GM19463 (cell line): ENCODE measurements around the gene NOTO.
A peak's percentile ranks its signal among the peaks of the same experiment; 100 is the strongest.
"Not testable (repeated sequence)": the region's sequence is repeated elsewhere in the genome, so short reads cannot be mapped to it uniquely, and the experiment has no call there.

Experiments used
- ATAC-seq: cut with Tn5 transposase; IDR thresholded peaks from one replicate; pipeline ENCODE4 v1.9.1; 2021; ENCODE audit warnings: mild to moderate bottlenecking, moderate library complexity; ENCODE audit not compliant: unreplicated experiment

NOTO gene, protein sequence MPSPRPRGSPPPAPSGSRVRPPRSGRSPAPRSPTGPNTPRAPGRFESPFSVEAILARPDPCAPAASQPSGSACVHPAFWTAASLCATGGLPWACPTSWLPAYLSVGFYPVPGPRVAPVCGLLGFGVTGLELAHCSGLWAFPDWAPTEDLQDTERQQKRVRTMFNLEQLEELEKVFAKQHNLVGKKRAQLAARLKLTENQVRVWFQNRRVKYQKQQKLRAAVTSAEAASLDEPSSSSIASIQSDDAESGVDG

DNA sequence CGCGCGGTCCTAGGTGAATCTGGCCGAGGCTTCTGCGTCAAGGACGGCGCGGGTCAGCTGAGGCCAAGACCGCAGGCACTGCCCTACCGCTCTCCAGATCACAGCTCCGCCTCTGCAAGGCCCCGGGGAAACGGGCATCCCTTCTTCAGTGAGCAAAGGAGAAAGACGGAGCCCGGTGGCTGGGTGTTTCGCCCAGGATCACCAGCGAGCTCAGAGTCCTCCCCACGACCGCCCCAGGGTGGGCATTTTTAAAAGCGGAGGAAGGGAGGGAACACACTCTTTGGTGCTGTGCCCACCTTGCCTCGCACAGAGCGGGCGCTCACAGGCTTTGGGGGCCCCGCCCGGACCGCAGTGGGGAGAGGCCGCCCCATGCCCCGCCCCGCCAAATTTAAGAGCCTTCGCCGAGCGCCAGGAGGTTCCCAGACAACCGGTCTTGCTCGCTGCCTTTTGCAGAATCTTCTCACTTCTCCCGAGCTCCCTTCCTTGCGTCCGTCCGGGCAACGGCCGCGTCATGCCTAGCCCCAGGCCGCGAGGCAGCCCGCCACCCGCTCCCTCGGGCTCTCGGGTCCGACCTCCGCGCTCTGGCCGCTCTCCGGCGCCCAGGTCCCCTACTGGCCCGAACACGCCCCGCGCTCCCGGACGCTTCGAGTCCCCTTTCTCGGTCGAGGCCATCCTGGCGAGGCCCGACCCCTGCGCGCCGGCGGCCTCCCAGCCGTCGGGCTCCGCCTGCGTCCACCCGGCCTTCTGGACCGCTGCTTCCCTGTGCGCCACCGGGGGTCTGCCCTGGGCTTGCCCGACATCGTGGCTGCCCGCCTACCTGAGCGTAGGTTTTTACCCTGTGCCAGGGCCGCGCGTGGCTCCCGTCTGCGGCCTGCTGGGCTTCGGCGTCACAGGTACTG, at the start of gene NOTO:
Gene NOTO, plus strand, starts transcription at position 419 of the 899 bp plus-strand sequence. Its CDS starts 93 bp downstream, at position 512.
- ATAC-seq: no peak

DNA sequence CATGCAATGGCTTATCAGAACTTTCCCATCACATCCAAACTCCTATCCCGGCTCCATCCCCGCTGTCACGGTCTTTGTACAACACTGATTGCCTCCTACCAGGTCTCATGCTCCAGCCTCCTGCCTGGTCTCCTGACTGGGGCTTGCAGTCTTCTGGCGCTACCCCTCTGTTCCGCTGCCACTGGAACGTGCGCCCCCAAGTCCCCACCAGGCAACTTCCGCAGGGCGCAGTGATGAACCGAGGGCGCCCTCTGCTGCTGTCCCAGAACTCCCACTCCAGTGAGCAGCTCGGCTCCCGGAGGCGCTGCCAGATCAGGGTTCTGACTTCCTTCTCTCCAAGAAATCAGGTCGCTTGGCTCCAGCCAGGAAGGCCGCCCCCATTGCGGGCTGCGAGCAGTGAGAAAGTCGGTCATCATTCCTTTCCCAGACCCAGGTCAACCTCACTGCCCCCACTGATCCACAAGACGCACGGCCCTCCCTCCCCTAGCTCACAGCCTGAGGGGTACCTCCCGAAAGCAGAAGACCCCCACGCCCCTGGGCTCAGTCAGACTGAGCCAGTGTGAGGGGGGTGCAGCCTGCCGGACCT, 45.7 kb upstream of the NOTO start:
- ATAC-seq: no peak

DNA sequence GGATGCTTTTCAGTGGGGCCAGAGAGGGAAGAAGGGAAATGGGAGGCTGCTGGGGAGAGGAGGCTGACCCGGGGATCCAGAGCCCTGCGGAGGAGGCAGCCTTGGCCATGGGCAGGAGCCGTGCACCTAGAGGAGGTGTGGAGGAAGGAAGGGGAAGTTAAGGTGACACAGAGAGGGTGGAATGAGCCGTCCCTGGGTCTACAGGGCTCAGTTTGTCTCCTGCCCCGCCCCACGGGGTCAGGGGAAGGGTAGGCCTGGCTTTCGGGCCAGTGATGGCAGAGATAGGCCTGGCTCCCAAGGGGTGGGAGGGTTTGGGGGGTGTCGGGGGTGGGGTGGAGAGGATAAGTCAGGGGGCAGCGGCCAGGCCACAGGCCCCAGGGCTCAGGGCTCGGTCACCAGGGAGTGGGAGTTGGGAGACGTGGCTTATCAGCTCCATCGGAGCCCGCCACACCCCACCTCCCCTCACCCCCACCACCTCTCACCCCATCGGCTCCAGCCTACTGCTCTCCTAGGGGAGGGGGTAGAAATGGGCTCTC, 39.5 kb upstream of the NOTO start:
- no peak for ATAC-seq

DNA sequence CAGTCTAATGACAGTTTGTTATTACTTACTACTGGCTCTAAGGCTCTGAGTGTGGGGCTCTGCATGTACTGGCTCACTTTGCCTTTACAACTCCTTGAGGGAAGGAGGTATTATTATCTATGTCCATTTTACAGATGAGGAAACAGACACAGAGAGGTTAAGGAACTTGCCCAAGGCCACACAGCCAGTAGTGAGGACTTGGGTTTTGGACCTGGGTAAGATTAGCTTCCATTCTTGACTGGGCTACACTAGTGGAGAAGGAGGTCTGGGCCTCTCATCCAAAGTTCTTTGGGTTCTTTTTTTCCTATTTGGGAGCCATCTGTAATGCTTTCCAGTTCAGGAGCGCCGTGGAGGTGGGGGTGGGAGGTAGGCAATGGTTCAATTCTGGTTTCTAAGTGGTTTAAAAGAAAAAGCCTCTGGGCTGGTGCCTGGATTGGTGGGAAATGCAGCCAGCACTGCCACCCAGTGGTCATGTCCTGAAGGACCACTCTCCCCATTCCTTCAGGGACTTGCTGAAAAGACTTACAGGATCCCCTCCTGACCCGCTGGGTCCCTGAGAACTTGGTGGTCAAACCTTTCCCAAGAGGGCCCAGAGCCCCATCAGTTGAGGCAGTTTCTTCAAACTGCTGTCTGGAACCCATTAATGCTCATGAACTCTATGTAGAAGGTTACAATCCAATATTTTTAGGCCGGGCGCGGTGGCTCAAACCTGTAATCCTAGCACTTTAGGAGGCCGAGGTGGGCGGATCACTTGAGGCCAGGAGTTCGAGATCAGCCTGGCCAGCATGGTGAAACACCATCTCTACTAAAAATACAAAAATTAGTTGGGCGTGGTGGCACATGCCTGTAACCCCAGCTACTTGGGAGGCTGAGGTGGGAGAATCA, 38.6 kb upstream of the NOTO start:
- peak; percentile 94 for ATAC-seq

DNA sequence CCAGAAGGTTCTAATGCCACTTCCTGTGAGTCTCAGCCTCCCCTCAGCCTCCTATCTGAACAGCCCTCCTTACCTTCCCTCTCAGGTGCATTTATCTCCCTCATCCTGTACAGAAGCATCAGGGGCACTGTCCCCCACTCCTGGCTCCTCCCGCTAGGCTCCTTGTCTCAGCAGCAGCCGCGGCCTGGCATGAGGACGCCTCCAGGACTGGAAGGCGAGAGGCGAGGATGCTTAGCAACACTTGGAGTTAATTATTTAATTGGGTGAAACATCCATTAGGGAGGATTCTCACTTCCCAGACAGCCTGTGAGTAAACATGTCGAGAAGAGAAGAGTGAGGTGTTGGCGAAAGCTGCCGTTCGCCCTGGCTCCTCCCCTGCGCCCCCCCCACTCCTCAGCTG, 36.4 kb upstream of the NOTO start:
- not testable (repeated sequence) for ATAC-seq

DNA sequence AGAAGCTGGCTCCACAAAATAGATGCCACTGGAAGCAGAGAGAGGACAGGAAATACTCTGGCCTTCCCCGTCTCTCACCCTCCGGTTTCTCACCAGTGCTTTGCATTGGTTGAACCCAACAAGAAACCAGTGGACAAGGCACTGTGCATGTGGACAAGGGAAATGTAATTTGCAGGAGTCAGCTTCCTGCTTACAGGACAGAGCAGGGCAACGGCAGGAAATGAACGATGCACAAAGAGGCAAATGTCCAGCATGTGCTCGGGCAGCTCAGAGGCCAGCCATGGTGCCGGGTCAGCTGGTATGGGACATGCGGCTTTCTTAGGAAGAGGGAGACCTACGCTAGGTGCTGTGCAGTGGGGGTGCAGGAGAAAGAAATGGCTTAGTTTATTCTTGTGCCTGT, 35.6 kb upstream of the NOTO start:
- ATAC-seq: not testable (repeated sequence)

DNA sequence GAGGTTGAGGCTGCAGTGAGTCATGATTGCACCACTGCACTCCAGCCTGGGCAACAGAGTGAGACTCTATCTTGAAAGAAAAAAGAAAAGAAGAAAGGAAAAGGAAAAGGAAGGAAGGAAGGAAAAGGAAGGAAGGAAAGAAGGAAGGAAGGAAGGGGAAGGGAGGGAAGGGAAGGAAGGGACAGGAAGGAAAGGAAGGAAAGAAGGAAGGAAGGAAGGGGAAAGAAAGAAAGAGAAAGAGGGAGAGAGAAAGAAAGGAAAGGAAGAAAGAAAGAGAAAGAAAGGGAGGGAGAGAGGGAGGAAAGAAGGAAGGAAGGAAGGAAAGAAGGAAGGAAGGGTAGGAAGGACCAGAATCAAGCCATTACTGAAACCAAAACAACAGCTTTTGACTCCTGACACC, 34.0 kb upstream of the NOTO start:
- not testable (repeated sequence) for ATAC-seq

DNA sequence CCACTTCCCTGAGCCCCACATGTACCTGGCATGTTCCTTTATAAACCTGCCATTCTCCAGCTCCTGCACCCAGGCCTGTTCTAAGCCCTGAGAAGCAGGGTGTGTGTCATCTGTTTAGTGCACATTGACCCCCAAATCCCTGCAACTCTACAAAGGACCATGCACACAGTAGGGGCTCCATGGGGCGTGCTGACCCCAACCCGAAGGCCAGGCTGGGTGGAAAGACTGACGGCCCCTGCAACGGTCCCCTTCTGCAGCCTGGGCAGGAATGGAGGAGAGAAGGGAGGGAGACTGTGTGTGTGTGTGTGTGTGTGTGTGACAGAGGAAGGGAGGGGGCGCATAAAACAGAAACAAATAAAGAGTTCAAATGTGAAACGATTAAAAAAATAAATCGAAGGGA, 32.0 kb upstream of the NOTO start:
- not testable (repeated sequence) for ATAC-seq

DNA sequence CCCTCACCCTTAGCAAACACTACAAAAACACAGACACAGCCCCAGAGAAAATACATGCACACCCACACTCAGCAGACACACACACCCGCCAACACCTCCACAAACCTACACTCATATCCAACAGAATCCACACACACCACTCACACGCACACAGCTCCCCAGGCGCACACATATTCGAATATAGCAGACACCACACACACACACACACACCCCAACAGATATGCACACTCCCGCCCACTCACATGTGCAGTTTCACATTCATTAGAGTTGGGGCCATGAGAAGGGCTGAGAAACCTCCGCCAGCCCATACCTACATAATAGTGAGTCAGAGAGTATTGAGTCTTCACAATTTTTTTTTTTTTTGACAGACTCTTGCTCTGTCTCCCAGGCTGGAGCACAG, 29.4 kb upstream of the NOTO start:
- ATAC-seq: no peak

DNA sequence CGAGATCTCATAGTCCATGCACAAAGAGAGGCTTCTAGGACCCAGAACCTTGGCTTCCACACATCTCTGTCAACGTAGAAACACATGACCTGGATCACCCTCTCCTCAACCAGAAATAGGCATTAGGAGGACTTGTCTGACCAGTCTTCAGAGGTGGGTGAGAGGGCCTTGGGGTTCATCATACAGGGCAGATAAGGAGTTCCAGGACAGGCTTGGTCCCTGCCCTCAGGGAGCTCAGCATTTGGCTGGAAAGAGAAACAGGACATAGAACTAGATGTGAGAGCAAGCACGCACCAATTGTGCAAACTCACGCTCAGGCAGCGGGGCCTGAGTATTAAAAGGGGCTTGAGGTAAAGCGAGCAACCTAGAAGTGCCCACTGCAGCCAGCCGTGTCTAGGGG, 28.6 kb upstream of the NOTO start:
- no peak for ATAC-seq

DNA sequence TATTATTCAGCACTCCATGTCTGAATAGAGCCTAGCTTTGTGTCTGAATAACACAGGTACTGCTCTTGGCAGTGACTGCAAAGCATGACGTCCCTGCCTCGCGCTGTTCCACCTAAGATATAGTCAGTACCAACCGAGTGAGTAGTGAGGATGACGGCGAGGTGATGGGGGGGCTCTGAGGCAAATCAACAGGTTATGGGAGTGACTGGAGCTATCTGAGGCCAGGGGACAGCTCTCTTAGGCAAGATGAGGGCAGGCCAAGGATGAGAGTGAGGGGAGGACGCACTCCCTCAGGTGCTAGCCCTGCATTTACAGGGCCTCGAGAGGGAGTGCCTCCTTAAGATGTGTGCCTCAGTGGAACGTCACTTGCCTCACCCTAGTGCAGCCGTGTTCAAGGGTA, 28.1 kb upstream of the NOTO start:
- no peak for ATAC-seq

DNA sequence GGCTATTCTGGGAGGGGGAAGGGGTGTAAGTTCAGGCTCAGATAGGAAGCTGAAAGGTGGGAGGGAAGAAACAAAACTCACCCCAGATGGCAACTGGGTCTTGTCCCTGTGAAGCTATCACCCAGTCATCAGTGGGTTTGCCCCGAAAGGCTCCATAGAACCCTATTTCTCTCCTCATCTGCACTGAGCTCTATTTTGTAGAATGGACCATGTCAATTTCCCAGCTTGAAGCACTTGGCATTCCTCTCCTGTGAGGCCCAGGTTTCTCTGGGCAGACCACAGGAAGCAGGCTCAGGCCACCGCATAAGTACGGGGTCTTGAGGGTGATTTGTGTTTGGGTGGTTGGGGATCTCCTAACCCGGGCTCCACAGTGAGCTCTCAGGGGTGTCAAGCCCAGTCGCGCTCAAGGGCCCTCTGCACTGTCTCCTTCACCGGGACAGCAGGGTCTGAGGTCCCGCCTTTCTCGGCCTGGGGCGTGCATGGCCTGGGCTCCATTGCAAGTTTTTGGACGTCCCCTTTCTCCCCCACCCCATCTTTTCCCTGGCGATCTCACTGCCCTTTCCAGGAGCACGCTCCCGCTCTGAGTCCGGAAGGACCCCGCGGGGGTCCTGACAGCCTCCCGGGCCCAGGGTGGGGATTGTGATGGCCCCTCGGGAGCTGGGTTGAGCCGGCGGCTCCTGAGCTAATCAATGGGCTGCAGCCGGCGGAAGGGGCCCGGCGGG, 27.3 kb upstream of the NOTO start:
- no peak for ATAC-seq

DNA sequence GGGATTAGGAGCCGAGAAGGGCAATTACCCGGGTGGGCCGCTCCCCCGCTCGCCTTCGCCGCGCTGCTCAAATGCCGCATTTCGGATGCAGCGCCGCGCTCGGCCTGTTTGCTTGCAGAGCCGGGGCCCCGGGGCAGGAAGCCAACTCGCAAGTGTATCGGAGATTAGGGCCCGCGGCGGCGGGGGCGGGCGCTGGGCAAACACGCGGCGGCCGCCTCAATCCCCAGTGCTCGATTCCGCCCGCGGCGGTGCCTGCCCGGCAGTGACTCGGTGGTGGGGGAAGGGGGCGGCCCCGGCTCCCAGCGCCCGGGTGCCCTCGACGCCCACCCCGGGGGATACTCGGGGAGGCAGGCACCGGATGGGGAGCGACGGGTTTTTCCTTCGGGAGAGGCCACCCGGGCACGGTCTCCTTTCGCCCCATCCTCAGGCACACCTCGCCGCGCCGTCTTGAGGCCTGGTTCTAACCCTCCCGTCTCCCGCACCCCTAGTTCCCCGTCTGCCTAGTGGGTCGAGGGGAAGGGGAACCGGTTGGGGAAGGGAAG, 26.6 kb upstream of the NOTO start:
- no peak for ATAC-seq

DNA sequence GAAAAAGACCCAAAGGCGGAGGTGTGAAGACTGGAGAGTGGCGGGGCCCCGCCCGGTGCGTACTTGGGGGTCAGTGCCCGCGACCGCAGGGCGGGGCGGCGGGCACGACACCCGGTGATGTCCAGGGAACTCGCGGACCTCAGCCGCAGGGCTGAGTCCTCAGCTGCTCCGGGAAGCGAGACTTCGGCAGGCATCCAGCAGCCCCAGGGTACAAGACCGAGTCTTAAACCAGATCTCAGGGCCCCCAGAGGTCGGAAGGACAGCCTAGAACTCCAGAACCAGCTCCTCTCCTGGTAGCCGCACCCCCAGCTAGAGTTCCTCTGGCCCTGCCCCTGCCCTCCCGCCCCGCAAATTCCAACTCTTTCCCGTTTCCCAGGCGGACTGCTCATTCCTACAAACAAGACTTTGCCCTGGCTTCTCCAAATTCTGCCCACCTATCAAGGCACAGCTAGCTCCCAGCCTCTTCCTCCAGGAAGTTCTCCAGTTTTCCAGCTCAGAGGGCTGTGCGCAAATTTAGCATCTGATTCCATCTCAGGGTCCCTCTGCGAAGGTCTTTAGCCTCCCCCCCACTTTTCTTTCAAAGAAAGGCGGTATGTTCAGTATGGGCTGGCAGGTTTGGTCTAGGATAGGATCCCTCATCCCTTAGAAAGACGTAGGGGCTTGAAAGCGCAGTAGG, 26.0 kb upstream of the NOTO start:
- no peak for ATAC-seq

DNA sequence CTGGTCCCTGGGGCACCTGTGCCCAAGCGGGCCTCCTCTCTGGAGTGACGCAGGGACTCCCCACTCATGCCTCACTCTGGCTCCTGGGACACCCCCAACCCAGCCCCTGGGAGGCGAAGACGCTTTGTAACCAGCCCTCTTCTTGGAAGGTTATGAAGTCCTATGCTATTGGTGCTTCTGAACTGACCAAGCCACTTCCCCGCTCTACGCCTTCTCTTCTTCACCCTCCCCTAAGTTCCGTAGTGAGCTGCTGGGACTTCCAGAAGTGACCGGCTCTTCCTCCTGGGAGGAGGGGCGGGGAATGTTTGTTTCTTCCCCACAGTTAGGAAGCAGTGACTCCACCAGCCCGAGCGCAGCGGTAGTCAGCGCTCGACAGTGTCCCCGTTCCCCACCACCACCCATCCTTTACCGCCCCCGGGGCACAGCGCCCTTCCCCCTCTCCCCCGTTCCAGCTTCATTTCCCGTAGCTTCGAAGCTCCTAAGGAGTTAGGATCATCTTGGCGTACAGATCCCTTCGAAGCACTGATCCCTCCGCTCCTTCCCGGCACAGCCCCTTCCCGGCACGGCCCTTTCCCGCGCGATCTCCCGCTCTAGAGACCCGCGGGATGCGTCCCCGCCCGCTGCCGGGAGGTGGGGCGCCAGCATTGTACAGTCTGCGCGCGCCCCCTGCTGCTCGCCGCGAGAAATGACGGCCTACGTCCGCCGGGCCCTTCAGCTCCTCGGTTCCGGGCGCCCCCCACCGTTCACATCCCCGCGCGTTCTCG, 25.3 kb upstream of the NOTO start:
- peak; percentile 80 for ATAC-seq

DNA sequence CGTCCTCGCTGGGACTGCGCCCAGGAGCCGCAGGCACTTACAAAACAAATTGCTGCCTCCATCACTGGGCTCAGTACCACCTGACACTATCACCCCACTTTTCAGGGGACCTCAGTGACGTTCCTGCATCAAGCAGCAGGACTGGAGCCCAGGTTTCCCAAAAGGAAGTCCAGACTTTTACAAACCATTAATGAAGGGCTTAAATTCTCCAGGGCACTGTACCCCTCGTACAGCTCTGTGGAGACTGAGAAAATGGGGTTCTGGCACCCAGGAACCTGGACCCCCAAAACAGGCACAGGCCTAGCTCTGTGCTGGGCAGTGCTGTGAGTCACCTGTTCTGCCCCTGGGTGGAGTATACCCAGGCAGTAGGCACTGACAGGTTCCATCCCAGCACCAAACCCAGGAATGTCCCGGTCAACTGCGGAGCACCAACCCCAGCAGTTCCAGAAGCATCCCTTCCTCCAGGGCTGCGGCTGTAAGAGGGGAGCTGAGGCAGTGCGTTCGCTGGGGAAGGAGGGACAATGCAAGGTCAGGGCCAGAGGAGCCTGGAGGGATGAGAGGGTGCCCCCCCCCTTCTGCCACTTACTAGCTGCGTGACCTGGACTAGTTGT, 24.6 kb upstream of the NOTO start:
- no peak for ATAC-seq

DNA sequence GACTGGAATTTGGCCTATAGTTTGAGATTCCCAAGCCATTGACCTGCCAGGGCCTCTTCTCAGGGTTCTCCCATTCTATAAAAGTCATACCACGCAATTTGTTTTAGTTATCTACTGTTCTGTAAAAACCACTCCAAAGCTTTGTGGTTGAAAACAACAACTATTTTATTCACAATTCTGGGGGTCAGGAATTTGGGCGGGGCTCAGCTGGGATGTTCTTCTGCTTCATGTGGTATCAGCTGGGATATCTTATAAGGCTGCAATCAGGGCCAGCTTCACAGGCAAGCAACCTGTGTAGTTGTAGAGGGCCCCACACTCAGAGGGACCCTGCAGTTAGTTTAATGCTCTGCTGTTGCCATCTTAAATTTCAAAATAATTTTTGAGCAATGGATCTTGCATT, 16.4 kb upstream of the NOTO start:
- no peak for ATAC-seq

DNA sequence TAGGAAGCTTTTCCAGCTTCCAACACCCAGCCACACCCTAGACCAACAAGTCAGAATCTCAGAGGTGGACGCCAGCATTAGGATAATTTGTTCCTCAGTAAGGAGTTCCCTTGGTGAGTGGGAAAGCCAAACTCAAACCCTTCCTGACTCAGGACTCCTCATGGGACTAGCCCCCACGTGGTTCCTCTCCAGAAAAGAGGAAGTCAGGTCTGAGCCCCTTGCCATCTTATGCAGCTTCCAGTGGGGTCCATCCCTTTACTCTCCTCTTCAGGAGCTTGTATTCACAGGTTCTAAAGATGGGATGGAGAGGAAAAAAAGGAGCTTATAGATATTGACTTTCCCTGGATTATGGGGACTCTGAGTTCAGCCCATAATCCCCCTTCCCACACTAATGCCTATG, 14.8 kb upstream of the NOTO start:
- ATAC-seq: no peak
